Smooth muscle cell of the umbilical artery (primary cell): ENCODE results near the gene CXCL5. TPM values are rescaled to one million over a fixed set of nuclear protein-coding genes. Genes with fewer than 3 reads are reported as not detected.

Experiments used
- total RNA-seq: library from RNA; depleted of rRNA; stranded (reverse); fragments of >200 nt; gene quantifications from 2 replicates; pipeline ENCODE4 v1.2.3, GENCODE V29; 2014

CXCL5 gene
- total RNA-seq, result 9.1 and 17.2 TPM in 2 replicates

DNA sequence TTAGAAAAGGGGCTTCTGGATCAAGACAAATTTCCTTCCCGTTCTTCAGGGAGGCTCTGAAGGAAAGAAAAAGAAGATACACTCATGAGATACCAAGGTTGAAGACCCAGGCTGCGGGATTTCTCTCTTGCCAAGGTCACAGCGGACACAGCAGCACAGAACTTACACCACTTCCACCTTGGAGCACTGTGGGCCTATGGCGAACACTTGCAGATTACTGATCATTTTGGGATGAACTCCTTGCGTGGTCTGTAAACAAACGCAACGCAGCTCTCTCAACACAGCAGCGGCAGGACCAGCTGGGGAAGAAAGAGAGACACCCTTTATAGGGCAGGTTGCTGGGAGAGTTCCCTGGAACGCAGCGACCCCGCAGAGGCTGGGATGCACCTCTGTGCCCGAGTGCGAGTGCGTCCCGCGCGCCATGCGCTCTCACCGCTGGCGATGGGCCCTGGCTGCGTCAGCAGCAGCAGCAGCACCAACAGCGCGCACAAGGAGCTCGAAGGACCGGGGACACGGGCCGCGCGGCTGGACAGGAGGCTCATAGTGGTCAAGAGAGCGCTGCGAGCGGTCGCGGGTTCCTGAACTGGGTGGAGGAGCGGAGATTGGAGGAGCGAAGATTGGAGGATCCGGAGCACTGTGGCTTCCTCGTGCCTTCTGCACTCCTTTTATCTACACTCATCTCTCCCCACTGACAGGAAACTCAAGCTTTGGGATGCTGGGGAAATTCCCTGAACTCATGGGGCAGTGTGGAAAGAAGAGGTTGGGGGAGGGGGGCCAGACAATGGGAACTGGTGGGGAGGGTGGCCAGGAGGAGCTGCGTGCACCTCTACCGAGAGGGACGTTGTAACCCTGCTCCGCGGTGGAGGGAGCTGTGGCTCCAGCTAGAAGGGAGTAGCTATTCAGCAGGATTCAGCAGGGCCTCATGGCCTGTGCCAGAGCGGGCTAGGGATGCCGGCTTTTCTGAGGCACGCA, at the start of gene CXCL5:
Gene CXCL5, minus strand, starts transcription at position 638 of the 972 bp plus-strand sequence. Its CDS starts 96 bp downstream, at position 542.

DNA sequence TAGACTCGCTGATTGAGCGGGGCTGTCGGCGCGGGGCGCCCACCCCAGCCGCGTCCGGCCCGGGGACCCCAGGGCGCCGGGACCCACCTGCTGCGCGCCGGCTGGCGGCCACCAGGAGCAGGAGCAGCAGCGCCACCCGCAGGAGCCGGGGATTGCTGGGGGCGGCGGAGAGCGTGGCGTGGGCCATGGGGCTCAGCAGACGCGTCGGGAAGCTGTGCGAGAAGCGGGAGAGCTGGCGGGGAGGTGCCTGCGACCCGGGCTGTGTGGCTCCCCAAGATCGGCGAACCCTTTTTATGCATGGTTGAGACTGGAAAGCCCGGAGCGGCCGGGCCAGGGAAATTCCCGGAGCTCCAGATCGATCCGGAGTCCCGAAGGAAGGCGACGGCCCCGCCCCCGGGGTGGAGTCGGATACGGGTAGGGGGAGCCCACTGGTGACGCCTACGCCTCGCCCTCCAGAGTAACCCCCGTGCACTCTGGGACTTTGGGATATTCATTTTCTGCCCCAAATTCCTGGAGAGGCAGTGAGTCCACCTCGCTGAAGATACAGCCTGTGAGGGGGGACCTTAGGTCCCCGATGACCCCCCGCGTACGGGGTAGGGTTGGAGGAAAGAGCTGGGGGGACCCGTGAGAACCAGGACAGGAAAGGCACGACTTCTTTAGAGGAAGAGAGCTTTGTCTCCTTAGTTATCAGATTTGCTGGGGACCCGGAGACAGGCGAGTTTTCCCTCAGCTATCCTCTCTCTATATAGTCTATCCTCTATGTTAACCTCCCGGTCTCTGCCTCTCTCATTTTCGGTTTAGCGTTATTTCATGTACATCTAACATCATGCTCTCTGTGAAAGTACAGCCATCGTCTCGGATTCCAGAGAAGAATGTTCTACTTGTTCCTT, 40.2 kb upstream of the CXCL5 start, which contains the start of gene CXCL3:
Gene CXCL3, minus strand, starts transcription at position 265 of the 890 bp plus-strand sequence. Its CDS starts 78 bp downstream, at position 187.

DNA sequence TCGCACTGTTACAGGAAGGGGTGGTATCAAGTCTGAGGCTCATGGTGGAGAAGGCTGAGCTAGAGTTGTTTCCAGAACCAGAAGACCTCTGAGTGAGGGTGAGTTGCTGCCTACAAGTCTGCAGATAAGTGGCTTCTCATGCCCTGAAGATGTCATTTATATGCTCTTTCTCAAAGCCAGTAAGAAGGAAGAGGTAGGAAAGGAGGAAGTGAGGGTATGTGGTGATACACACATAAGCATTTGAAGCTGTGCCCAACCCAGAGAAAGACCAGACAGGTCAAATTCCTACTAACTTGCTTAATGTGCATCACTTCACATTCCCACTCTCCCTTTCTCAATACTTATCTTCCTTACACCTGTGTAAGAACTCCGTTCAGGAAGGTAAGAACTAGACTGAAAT, 10.4 kb downstream of the CXCL5 start, which contains the start of gene PPBP:
Gene PPBP, minus strand, starts transcription at position 130 of the 400 bp plus-strand sequence. Its CDS starts 87 bp downstream, at position 43.

Other genes starting within 250 kb of the CXCL5 start
- 47.2 and 149 TPM in 2 replicates for gene CXCL6, start 162.0 kb downstream of the CXCL5 start, total RNA-seq
- 0.78 and 9.2 TPM in 2 replicates for gene PF4V1, start 145.4 kb downstream of the CXCL5 start, total RNA-seq
- gene CXCL1, start 129.3 kb downstream of the CXCL5 start, total RNA-seq, result 69.7 and 261 TPM in 2 replicates
- not detected in 2 replicates for gene PF4, start 16.6 kb downstream of the CXCL5 start, total RNA-seq
- gene PPBP, start 10.5 kb downstream of the CXCL5 start, total RNA-seq, result not detected in 2 replicates
- 6.5 and 11.9 TPM in 2 replicates for gene CXCL3, start 40.0 kb upstream of the CXCL5 start, total RNA-seq
- 4.8 and 16.0 TPM in 2 replicates for gene CXCL2, start 100.5 kb upstream of the CXCL5 start, total RNA-seq
- gene MTHFD2L, start 159.4 kb upstream of the CXCL5 start, total RNA-seq, result 20.1 and 24.9 TPM in 2 replicates